ENCODE measurements around the gene SDCCAG8.
A peak's percentile ranks its signal among the peaks of the same experiment; 100 is the strongest.

Gene SDCCAG8

GRCh38 chr1:243254927-243255790, 682 bp upstream of the SDCCAG8 start, which contains the start of gene CEP170:
TSS of gene CEP170 (minus strand) at chr1:243255281. CDS start at chr1:243225280, 30,001 bp downstream.
- peak; percentile 88 for DNase-seq

GRCh38 chr1:243256590-243256989, 749 bp downstream of the SDCCAG8 start:
- DNase-seq, result no peak

- no peak for DNase-seq
These were observed 1.3 kb downstream of the SDCCAG8 start for GRCh38 chr1:243257189-243257588.

DNA sequence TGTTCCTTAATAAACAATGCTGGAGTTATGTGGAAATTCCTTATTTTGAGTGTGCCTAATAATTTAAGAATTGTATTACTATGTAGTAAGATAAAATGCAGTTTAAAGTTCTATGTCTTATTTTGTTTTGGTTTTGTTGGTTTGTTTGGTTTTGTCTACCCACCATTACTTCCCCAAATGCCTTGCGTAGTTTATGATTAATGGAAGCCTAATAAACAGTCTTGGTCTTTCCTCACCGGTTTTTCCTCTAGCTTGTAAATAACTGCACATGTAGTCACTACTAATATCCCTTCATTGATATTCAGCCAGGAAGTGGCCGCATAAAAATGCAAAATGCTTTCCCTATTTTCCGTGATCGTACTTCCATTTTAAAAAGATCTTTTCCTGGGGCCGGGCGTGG, 2.9 kb downstream of the SDCCAG8 start:
- no peak for DNase-seq

- no peak for DNase-seq
These were observed 4.5 kb downstream of the SDCCAG8 start for GRCh38 chr1:243260221-243260880.

- no peak for DNase-seq
These were observed 5.5 kb downstream of the SDCCAG8 start for GRCh38 chr1:243261390-243261789.

- DNase-seq, result no peak
These were observed 8.9 kb downstream of the SDCCAG8 start for GRCh38 chr1:243264717-243265116.

- no peak for DNase-seq
These were observed 10.4 kb downstream of the SDCCAG8 start for GRCh38 chr1:243266231-243266630.

- DNase-seq, result no peak
These were observed 11.6 kb downstream of the SDCCAG8 start for GRCh38 chr1:243267471-243267880.

DNA sequence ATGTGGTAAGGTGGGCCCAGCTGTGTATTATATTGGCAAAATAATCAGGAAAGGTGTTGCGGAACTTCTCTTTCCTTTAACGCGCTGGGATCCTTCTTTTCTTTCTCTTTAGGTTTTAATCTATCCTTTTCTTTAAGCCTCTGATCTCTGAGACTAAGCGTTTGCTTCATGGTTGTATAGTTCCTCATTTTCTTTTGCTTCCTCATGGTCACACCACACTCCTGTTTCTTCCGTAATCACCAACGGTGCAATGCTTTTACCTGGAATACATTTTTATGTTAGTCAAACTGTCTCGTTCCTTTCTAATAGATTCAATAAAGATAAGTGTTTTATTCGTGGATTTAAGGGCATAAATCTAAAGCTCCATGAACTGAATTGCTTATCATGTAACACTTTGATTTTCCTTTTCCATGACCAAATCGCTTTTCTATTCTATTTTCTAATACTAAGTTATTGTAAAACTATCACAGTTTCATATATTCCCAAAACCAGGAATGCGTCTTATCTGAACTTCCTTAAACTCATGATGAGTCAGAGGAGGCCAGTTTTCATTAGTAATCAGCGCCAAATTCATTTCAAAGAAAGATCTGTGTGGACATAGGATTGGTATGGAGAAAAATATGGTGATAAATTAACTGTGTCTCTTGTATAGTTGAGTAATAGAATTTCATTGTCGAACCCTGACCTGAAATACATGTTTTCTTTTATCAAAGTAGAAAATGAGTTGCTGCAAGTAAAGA, 12.2 kb downstream of the SDCCAG8 start:
- DNase-seq, result no peak

GRCh38 chr1:243268751-243269460, 13.1 kb downstream of the SDCCAG8 start:
- DNase-seq, result no peak

GRCh38 chr1:243269461-243269801, 13.6 kb downstream of the SDCCAG8 start:
- DNase-seq, result no peak

DNA sequence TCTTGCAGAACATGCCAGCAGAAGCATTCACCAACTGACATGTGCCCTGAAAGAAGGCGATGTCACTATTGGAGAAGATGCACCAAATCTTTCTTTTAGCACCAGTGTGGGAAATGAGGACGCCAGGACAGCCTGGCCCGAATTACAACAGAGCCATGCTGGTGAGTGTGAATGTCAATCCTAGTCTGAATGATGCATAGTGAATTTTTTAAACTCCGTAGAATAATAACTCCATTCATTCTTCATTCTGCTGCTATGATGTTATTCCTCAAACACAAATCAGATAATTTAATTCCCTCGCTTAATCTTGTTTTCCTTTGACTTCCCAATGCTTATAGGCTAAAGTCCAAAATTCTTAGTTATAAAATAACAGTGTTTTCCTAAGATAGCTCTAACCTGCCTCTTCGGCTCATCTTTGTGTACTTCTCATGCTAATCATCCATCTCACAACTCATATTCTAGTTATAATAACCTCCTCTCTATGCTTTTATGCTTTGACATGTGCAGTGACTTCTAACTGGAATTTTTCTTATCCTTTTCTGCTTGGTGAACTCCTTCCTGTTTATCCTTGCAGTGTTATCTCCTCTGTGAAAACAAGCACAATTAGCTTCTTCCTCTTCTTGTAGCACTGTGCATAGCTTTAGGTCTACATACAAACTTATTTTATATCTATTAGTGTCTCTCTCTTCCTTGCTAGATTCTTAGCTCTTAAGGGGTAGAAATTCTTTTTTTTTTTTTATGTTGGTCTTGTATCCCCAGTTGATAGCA, 14.4 kb downstream of the SDCCAG8 start:
- no peak for DNase-seq

GRCh38 chr1:243271996-243272395, 16.2 kb downstream of the SDCCAG8 start:
- DNase-seq, result no peak

DNA sequence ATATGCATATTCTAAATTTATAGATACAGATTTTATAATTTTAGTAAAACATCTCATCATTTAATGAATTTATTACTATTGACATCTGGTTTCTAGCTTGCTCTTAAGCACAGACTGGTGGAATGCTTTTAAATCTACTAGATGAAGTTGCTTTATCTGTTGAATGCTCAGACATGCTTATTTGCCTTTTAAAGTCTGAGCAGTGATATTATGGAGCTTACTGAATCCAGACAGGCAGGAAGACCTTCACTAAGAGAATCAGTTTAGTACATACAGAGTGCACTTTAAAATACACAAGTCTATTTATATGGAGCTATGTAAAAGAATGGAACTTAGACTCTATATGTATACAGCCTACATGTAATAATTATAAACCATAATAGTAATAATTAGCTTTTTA, 16.6 kb downstream of the SDCCAG8 start:
- DNase-seq, result no peak

DNA sequence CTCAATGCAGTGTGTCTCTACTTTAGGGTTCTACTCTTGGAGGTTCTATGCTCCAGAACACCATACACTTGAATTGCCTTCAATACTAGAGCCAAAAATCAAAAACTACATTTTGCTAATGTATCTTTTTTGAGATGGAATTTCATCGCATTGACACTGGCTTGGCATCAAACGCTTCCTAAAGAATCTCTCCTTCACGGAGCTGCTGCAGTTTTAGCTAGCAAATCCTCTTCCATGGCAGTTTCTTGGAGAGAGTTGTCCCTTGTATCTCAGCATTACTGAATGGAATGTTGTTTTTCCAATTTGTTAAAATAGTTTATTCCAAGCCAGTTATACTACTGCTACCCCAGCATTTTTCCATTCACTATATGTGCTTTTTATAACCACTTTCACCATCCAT, 17.7 kb downstream of the SDCCAG8 start:
- no peak for DNase-seq

- no peak for DNase-seq
These were observed 18.1 kb downstream of the SDCCAG8 start for GRCh38 chr1:243273945-243274344.

DNA sequence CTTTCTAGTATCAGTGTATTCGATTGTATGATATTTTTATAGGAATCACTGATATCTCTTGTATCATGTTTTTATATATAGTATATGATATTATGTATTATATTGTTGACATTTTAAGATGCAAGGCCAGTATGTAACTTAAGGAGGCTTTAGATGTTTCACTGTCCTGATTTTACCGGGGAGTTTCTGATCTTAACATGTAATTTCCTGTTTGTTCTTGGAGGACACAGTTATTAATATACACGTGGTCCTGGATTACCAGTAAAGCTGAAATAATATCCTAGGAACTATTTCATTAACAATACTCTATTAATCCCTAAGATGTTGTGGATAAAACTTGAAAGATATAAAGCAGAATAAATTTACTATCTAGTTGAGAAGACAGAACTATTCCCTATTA, 19.5 kb downstream of the SDCCAG8 start:
- DNase-seq, result no peak

- no peak for DNase-seq
These were observed 24.8 kb downstream of the SDCCAG8 start for GRCh38 chr1:243280571-243281129.

- DNase-seq, result no peak
These were observed 25.8 kb downstream of the SDCCAG8 start for GRCh38 chr1:243281672-243282071.

GRCh38 chr1:243286409-243287122, 30.7 kb downstream of the SDCCAG8 start:
- no peak for DNase-seq

Data from NK-92 treated with Interleukin-12 subunit alpha and Interleukin-12 subunit beta, amount 100 ng/mL, for 24 hours (cell line).